Limb (tissue), 2 donors: ENCODE results near the gene ATP2B2.

Source experiments
- DNase-seq, 2 donors: peaks; one replicate each; pipeline ENCODE4 v3.0.0-alpha.2; 2016; ENCODE audit errors: extremely low spot score in 2 of 2

ATP2B2 gene

GRCh38 chr3:10401990-10402761, 103.2 kb downstream of the ATP2B2 start:
- no peak for DNase-seq

GRCh38 chr3:10400749-10401495, 104.5 kb downstream of the ATP2B2 start:
- no peak for DNase-seq

DNA sequence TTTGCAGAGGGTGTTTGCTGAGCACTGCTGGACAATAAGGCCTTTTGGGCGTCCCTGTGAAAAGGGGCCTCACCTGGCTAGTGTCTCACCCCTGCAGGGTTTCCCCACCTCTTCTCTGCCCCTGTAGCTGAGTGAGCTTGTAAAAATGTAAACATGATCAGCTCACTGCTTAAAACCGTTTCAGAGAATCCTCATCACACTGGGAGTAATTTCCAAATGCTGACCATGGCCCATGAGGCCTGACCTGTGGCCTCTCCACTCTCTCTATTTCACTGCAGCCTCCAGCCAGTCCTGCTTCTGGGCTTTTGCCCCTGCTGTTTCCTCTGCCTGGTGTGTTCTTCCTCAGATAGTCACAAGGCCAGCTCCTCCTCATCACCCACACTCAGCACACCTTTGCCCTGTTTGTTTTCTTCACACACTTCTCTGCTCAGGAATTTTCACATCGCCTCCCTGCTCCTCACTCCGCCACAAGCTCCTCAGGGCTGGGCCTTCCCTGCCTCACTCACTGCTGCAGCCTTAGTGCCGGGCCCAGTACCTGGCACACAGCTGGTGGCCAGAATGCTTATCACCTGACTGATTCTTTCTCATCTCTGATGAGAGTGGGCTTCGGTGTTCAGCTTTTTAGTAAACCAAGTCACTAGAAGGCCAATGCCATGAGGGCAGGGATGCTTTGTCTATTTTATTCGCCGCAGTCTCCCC, 105.2 kb downstream of the ATP2B2 start:
- DNase-seq = no peak

DNA sequence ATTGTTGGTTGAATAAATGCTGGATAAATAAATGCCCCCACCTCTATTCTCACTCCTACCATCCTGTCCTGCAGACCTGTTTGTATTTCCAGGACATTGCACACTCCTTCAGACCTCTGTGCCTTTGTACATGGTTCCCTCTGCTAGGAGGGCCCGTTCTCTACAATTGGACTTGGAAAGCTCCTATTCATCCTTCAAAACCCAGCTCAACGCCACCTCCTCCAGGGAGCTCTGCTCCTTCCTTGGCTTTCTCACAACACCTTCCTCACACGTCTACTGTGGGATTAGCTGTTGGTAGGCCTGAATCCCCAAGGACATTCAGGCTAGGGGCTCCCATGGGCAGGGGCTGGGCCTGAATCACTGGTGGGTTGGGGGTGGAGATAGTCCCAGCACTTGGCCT, 105.8 kb downstream of the ATP2B2 start:
- DNase-seq = no peak

DNA sequence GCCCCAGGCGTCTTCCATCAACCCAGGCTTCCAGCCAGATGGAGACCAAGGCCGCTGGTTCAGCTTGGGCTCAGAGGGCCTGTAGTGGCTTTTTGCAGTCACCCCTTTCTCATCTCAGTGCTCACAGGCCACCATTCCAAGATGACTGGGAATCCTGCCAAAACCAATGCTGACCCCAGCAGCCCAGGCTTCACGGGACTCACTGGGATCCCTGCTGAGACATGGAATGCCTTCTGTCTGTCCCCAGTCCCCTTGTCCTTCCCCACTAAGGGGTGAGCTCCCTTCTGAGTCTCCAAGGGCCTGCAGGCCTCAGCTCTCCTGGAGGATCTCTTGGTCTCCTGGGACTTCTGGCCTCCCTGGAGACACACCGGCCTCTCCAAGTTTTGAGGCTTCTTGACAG, 107.0 kb downstream of the ATP2B2 start:
- DNase-seq = no peak

- no peak for DNase-seq
These were observed 107.5 kb downstream of the ATP2B2 start for GRCh38 chr3:10397879-10398278.

DNA sequence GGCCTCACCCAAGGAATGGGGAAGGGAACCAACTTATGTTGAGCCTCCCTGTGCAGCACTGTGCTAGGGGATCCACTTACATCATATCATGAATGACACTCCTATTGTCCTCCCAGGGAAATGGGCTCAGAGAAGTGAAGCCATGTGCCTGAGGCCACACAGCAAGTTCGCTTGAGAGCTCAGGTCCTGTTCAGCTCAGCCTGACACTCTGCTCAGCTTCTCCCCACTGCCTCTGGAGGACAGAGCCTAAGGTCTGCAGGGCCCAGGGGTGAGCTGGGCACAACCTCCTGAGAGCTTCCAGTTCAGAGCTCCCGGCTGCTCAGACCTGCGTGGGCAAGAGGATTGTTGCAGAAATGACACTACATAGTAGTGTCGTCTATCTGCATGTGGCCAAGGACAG, 108.5 kb downstream of the ATP2B2 start:
- DNase-seq = no peak

- DNase-seq = no peak
These were observed 109.3 kb downstream of the ATP2B2 start for GRCh38 chr3:10396083-10396482.

DNA sequence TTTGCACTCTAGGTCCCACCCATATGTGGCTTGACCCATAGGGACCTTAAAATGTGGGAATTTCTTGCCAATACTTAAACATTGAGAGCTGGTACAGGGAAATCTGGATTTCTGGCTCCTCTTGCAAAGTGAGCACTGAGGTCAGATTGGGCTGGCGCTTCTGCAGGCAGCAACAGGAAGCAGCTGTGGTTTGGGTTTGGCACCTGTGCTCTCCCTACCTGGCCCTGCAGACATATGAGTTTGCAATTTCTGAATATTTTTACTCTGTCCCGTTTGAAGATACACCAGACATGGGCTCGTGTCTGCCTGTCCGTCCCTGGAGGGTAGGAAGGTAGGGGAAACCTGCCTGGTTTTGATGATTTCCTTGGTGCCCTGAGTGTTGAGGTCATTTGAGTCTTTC, 109.7 kb downstream of the ATP2B2 start:
- no peak for DNase-seq

GRCh38 chr3:10395196-10395595, 110.2 kb downstream of the ATP2B2 start:
- DNase-seq = no peak

- no peak for DNase-seq
These were observed 110.8 kb downstream of the ATP2B2 start for GRCh38 chr3:10394491-10395025.

DNA sequence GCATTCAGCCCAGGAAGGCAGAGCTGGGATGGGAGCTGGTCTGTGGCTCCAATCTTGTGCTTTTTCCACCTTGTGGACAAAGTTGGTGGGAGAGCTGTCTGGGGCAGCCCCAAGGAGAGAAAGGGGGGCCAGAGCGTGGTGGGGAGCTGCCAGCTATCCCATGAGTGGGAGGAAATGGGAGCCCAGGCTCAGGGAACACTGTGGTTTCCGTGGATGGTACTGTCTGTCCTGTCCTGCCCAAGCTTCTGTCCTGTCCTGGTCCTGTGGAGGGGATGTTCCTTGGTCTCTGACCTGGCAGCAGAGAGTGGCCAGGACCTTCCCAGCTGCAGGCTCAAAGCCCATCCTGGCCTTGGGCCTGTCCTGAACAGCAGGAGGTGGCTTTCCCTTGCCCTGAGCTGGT, 111.9 kb downstream of the ATP2B2 start:
- DNase-seq = no peak

DNA sequence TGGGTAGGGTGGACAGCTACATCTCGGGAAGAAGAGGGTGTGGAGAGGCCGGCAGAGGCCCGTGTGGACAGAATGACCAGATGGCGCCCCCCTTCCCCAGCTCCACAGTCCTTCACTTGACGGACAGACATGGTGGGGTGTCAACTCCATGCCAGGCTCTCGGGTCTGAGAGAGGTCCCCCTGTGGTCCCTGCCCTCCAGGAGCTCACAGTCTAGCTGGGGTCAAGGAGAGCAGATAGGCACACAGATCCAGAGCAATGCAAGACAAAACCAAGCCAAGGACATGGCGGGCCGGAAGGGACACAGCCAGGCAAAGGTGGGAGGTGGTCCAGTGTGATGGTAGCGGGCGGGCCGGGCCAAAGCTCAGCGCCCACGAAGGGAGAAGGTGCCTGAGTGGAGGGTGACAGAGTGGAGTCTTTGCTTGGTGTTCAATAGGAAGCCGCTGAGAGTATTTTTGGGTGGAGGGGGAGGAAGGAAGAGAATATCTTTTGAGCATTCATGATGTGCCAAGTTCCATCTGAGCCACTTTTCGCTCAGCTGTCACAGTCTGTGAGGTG, 112.4 kb downstream of the ATP2B2 start:
- no peak for DNase-seq

- DNase-seq = no peak
These were observed 113.1 kb downstream of the ATP2B2 start for GRCh38 chr3:10392244-10392643.

DNA sequence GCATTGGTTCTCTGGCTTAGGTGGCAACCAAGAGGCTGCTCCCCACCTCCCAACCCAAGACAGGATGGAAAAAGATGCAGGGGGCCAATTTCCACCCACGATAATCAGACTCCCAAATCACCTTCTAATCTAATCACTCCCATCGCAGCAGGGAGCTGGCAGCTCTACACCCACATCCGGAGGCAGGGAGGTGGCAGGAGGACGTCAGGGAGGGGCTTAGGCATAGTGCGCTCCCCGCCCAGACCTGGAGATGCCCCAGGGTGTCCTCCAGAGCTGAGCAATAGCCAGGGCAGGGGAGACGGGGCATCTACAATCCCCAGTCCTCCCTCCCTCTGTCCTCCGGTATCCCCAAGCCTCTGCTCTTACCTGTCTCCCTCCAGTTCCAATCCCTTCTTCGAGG, 114.0 kb downstream of the ATP2B2 start:
- no peak for DNase-seq

DNA sequence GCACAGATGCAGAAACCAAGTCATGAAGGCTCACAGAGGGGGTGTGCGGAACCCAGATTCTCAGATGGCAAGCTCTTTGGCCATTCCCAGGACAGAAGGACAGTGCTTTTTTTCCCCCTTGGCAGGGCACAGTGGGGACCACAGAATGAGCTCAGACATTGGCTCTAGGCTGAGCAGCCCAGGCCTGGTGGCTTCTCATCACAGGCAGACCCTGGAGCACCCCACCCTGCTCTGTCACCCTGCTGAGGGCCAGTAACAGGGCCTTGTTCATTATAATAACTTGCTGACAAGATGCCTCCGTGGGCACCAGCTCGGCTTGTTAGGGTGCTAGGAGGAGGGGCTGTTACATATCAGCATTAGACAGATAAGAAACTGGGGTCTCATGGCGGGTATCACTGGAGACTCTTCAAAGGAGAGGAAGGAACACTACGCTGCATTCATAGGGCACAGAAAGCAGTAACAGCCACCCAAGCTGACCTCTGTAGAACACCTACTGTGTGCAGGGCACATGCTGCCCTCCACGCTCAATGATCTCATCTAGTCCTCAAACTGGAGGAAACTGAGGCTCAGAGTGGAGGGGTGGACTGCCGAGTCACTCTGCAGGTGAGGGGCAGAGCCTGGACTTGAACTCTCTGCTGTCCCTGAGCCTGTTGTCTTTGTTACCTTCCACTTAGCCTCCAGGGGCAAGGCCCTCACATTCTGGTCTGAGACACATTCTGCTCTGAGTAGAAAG, 114.6 kb downstream of the ATP2B2 start:
- DNase-seq = no peak

DNA sequence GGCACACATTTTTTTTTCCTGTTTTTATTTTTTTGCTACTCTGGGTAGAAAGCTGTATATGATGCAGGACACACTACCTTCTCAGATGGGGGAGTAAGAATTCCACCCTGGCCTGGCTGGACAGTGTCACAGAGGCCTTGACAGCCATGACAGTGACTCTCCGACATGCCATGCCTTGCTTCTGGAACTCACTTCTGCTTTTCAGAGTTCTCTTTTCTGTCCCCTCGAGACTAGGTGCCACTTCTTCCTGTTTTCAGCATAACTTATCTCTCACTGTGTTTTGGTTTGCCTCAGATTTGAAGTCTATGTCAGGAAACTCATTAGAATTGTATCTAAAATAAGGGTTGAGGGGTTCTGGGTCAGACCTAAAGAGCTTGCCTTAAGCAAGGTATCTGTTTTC, 115.4 kb downstream of the ATP2B2 start:
- DNase-seq = no peak

- DNase-seq = no peak
These were observed 116.0 kb downstream of the ATP2B2 start for GRCh38 chr3:10389339-10389738.

DNA sequence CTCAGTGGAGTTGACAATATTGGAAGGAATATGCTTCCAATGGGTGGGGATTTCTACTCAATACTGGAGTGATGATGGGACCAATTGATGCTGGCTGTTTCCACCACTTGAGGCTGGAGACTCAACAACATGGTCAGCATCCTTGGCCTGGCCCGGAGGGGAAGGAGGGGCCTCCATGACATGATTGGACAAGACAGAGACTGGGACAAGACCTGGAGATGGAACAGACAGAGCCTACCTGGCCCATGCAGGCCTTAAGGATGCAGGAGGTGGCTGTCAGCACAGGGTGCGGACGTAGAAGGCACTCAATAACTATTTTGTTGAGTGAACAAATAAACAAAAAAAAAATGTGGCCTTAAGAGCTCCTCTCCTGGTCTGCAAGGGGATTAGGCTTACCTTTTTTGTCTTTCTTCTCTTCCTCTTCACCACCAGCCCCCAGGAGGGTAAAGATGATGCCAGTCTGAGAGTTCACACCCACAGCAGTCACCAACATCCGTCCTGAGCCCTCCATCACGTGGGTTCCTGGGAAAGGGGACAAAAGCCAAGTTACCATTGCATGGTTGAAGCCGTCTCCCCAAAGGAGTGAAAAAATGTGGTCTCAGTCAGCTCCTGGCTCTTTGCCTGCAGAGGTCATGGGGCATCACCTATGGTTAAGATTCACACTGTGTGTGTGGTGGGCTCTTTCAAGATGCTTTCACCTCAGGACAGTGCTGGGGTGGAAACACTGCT, 117.3 kb downstream of the ATP2B2 start:
- DNase-seq = no peak

DNA sequence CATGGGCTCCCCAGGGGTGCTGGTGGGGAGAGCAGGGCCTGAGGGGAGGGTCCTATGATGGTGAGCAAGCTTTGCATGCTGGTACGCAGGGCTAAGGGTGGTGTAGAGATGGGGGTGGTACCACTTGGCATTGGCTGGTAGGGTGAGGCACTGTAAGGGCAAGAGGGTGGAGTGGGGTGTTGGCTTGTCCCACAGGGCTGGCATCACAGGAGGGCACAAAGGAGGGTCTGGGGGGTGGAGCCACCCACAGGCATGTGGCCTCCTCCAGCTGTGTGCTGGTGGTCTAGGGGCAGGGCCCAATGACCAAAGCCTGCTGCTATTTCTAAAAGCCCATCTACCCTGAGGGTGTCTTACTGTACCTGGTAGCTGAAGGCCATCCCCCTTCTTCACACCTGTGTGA, 119.3 kb downstream of the ATP2B2 start:
- no peak for DNase-seq
